CD8-positive, alpha-beta memory T cell (primary cell): ENCODE results near the gene TLR9. TPM values are rescaled to one million over a fixed set of nuclear protein-coding genes. Genes with fewer than 3 reads are reported as not detected.

Experiments
- CTCF ChIA-PET: fragments of 350-600 bp; sonication (Branson Sonifier 250); formaldehyde crosslinking; loops from one replicate; lab custom pipeline; 2021; ENCODE audit warnings: antibody characterized with exemption; lab: Charles Lee
- POLR2A ChIA-PET: fragments of 350-600 bp; sonication (Branson Sonifier 250); formaldehyde crosslinking; loops from one replicate; lab custom pipeline; 2021; ENCODE audit warnings: antibody characterized with exemption; lab: Charles Lee
- DNase-seq, 5 donors: peaks; one replicate each; pipeline versions ENCODE4 v3.0.0 to v3.0.0-alpha.2; 2020 to 2022; ENCODE audit warnings: mixed read lengths in 1 of 5
- H3K27ac ChIP-seq: one replicate; pipeline ENCODE4 v1.7.0; 2013; ENCODE audit warnings: low read depth, mild to moderate bottlenecking, low read length, moderate library complexity
- H3K27me3 ChIP-seq: 2 replicates; pipeline ENCODE4 v1.7.0; 2013; ENCODE audit warnings: low read length, mild to moderate bottlenecking; ENCODE audit not compliant: insufficient read depth, poor library complexity, severe bottlenecking
- H3K36me3 ChIP-seq: 2 replicates; pipeline ENCODE4 v1.7.0; 2013; ENCODE audit warnings: mild to moderate bottlenecking, low read length, moderate library complexity; ENCODE audit not compliant: insufficient read depth
- H3K4me1 ChIP-seq: 2 replicates; pipeline ENCODE4 v1.7.0; 2013; ENCODE audit warnings: mild to moderate bottlenecking, low read length, moderate library complexity; ENCODE audit not compliant: insufficient read depth
- H3K4me3 ChIP-seq: 2 replicates; pipeline ENCODE4 v1.7.0; 2013; ENCODE audit warnings: mild to moderate bottlenecking, low read length
- H3K9me3 ChIP-seq: 2 replicates; pipeline ENCODE4 v1.7.0; 2013; ENCODE audit warnings: mild to moderate bottlenecking, low read length
- H3K27ac Mint-ChIP-seq, 8 donors: one replicate each; pipeline ENCODE4 v1.8.0; 2020 to 2021; ENCODE audit warnings: mixed read lengths in 8 of 8, mild to moderate bottlenecking in 6 of 8, inconsistent platforms in 3 of 8, moderate library complexity in 3 of 8
- H3K27me3 Mint-ChIP-seq, 2 donors: one replicate each; pipeline ENCODE4 v1.8.0; 2020 to 2021; ENCODE audit warnings: mixed read lengths in 2 of 2, mild to moderate bottlenecking in 1 of 2, moderate library complexity in 1 of 2
- H3K36me3 Mint-ChIP-seq, 3 donors: one replicate each; pipeline ENCODE4 v1.8.0; 2020 to 2021; ENCODE audit warnings: mixed read lengths in 3 of 3, inconsistent platforms in 1 of 3, mild to moderate bottlenecking in 1 of 3
- H3K4me1 Mint-ChIP-seq, 3 donors: one replicate each; pipeline ENCODE4 v1.8.0; 2020 to 2021; ENCODE audit warnings: mixed read lengths in 3 of 3, inconsistent platforms in 1 of 3, mild to moderate bottlenecking in 1 of 3
- H3K4me3 Mint-ChIP-seq, 7 donors: one replicate each; pipeline ENCODE4 v1.8.0; 2020 to 2021; ENCODE audit warnings: mixed read lengths in 7 of 7, mild to moderate bottlenecking in 6 of 7, moderate library complexity in 4 of 7, inconsistent platforms in 2 of 7
- H3K9me3 Mint-ChIP-seq, 5 donors: one replicate each; pipeline ENCODE4 v1.8.0; 2020 to 2022; ENCODE audit warnings: mixed read lengths in 5 of 5, mild to moderate bottlenecking in 3 of 5, moderate library complexity in 2 of 5, inconsistent platforms in 1 of 5
- polyA plus RNA-seq: library from polyadenylated mRNA; unstranded; fragments of 300-500 nt; fragmentation: Illumina TruSeq; gene quantifications from one replicate; pipeline ENCODE4 v1.2.3, GENCODE V29; 2021
- total RNA-seq, 2 experiments: library from RNA; stranded (reverse); gene quantifications; one replicate each; pipeline ENCODE4 v1.2.3, GENCODE V29; 2021

The TLR9 gene
- total and polyA plus RNA-seq, 3 experiments from 2014 or later = 0.16 to 0.22 (median 0.16) TPM

DNA sequence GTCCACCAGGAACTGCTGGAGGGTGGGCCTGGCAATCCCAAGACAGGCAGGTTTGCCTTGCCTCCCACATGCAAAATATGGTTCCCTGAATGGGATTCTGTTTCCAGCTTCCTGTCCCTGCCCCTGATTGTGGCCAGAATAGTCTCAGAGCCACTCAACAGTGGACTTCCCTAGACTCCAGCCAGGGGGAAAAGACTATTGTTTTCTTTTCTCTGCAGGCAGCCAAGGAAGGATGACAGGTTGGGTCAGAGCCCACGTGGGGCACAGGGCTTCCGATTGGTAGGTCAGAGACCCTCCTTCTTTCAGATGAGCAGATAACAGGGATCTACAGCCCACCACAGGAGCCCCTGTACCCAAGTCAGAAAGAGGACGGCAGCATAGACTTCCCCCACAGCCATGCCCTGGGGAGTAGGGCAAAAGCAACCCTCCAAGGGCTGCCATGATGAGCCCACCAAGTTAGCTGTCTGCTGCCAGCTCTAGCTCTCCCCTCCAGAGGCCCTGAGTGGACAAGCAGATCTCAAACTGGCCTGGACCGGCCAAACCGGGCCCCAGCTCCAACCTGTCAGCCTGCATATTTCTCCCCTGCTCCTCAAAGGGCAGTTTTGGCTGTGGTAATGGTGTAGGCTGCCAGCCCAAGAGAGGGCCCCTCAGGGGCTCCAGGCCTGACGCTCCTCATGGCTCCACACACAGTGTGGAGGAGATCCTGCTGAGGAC is 6.4 kb downstream of the TLR9 start:
- H3K4me3 Mint-ChIP-seq = peak overlapping the region in 6 of 7 donors; percentile 65 to 85 (median 72)
- H3K4me1 Mint-ChIP-seq = peaks cover 76 to 90% (median 82%) of the 10 kb centered on the region in 3 donors
- Histone ChIP-seq H3K4me3 (no peak overlapping the region), H3K36me3 (no peaks in the 10 kb centered on the region), H3K27me3 (no peaks in the 10 kb centered on the region), H3K27ac (peak overlapping the region; percentile 39), H3K9me3 (no peaks in the 10 kb centered on the region), H3K4me1 (peaks cover 80% of the 10 kb centered on the region)
- H3K27ac Mint-ChIP-seq = peak overlapping the region; percentile 81 to 95 (median 88)
- CTCF ChIA-PET = interaction anchor here (0.6 to 9.2 kb wide), 20 partner anchors 8 to 229 kb away, joined by 3 to 111 read pairs (median 6); partner anchors contain the start of genes ALAS1 and TWF2
- POLR2A ChIA-PET = interaction anchor here (3.6 kb wide), 1 partner anchor 59 kb away, joined by 17 read pairs; the partner anchor contains the start of gene WDR82
- DNase-seq = no peak
- H3K9me3 Mint-ChIP-seq = no peaks in the 10 kb centered on the region
- H3K27me3 Mint-ChIP-seq = no peaks in the 10 kb centered on the region
- peaks cover 6 to 22% (median 9%) of the 10 kb centered on the region in 3 donors for H3K36me3 Mint-ChIP-seq

DNA sequence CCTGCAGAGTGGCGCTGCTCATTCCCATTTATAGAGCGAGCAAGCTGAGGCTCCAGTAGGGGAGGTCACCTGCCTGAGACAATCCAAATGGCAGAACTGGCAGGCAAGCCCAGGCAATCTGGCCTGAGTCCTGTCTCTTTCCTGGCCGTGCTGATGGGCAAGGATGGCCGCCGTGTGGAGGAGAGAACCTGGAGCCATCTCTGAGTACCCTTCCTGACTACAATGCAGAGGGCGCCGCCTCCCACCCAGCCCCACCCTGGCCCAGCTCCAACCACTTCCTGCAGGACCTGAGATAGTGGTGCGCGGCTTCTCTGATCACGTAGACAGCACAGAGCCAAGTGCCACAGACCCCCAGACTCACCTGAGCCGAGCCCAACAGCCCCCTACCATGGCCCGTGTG is 7.0 kb downstream of the TLR9 start:
- peak overlapping the region; percentile 23 for H3K4me3 ChIP-seq
- H3K9me3 Mint-ChIP-seq = no peaks in the 10 kb centered on the region

GRCh38 chr3:52218026-52218425 is 7.4 kb downstream of the TLR9 start:
- H3K9me3 ChIP-seq = no peaks in the 10 kb centered on the region
- H3K27me3 ChIP-seq = no peaks in the 10 kb centered on the region
- Mint-ChIP-seq H3K9me3 (no peaks in the 10 kb centered on the region), H3K4me1 (peaks cover 67 to 79% (median 76%) of the 10 kb centered on the region in 3 donors), H3K27ac (peak overlapping the region; percentile 83 to 95 (median 91)), H3K27me3 (no peaks in the 10 kb centered on the region), H3K36me3 (peaks cover 11 to 31% (median 17%) of the 10 kb centered on the region in 3 donors), H3K4me3 (peak overlapping the region; percentile 1 to 85 (median 70))
- peaks cover 69% of the 10 kb centered on the region for H3K4me1 ChIP-seq
- peaks cover 8% of the 10 kb centered on the region for H3K36me3 ChIP-seq
- POLR2A ChIA-PET = interaction anchor here (0.5 to 0.8 kb wide), 2 partner anchors 21 to 828 kb away, joined by 3 to 4 read pairs; partner anchors contain the start of gene SFMBT1
- no peak for DNase-seq
- H3K27ac ChIP-seq = peak overlapping the region; percentile 12
- peak overlapping the region; percentile 23 for H3K4me3 ChIP-seq
- CTCF ChIA-PET = interaction anchor here (1.1 to 9.2 kb wide), 6 partner anchors 9 to 231 kb away, joined by 3 to 111 read pairs (median 4); no protein-coding TSS in a partner anchor

More for the DNA sequence above, 7.0 kb downstream of the TLR9 start:
- Mint-ChIP-seq H3K27me3 (no peaks in the 10 kb centered on the region), H3K4me3 (peak overlapping the region; percentile 1 to 85 (median 70)), H3K4me1 (peaks cover 70 to 84% (median 79%) of the 10 kb centered on the region in 3 donors), H3K27ac (peak overlapping the region; percentile 83 to 95 (median 91)), H3K36me3 (peaks cover 10 to 28% (median 15%) of the 10 kb centered on the region in 3 donors)
- DNase-seq = peak in 3 of 5 donors; percentile 27 to 58 (median 31)
- Histone ChIP-seq H3K9me3 (no peaks in the 10 kb centered on the region), H3K36me3 (peaks cover 4% of the 10 kb centered on the region), H3K27me3 (no peaks in the 10 kb centered on the region), H3K4me1 (peaks cover 73% of the 10 kb centered on the region), H3K27ac (peak overlapping the region; percentile 39)
- CTCF ChIA-PET = interaction anchor here (1.1 to 9.2 kb wide), 7 partner anchors 9 to 230 kb away, joined by 3 to 111 read pairs (median 3); no protein-coding TSS in a partner anchor
- POLR2A ChIA-PET = interaction anchor here (0.5 to 0.8 kb wide), 2 partner anchors 21 to 828 kb away, joined by 3 to 4 read pairs; partner anchors contain the start of gene SFMBT1

DNA sequence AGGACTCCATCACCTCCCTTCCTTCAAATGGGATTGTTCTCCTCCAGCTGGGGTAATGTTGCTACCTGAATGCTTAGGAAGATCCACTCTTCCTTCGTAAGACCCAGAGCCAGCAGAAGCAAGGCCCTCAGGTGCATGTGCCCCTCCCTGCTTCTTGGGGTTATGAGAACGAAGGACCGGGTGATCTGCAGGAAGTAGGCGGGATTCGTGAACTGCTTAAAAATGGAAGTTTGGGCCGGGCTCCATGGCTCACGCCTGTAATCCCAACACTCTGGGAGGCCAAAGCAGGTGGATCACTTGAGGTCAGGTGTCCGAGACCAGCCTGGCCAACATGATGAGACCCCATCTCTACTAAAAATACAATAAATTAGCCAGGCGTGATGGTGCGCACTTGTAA is 8.0 kb downstream of the TLR9 start:
- H3K4me3 ChIP-seq = peak overlapping the region; percentile 24
- H3K27me3 Mint-ChIP-seq = no peaks in the 10 kb centered on the region
- no peak for DNase-seq
- no peaks in the 10 kb centered on the region for H3K9me3 ChIP-seq
- no peaks in the 10 kb centered on the region for H3K9me3 Mint-ChIP-seq
- CTCF ChIA-PET = interaction anchor here (1.1 to 9.2 kb wide), 5 partner anchors 10 to 221 kb away, joined by 3 to 111 read pairs (median 6); no protein-coding TSS in a partner anchor
- H3K4me1 ChIP-seq = peaks cover 63% of the 10 kb centered on the region
- peaks cover 12% of the 10 kb centered on the region for H3K36me3 ChIP-seq
- peak overlapping the region; percentile 83 to 95 (median 91) for H3K27ac Mint-ChIP-seq
- POLR2A ChIA-PET = interaction anchor here (0.8 to 1.0 kb wide), 2 partner anchors 9 to 28 kb away, joined by 3 read pairs; partner anchors contain the start of gene PPM1M
- peaks cover 61 to 73% (median 71%) of the 10 kb centered on the region in 3 donors for H3K4me1 Mint-ChIP-seq
- H3K27me3 ChIP-seq = no peaks in the 10 kb centered on the region
- H3K36me3 Mint-ChIP-seq = peaks cover 11 to 37% (median 21%) of the 10 kb centered on the region in 3 donors
- H3K27ac ChIP-seq = no peak overlapping the region
- peak overlapping the region; percentile 1 to 85 (median 70) for H3K4me3 Mint-ChIP-seq

- peak overlapping the region; percentile 83 to 95 (median 92) for H3K27ac Mint-ChIP-seq
- peaks cover 55 to 67% (median 65%) of the 10 kb centered on the region in 3 donors for H3K4me1 Mint-ChIP-seq
- peak overlapping the region; percentile 1 to 85 (median 70) for H3K4me3 Mint-ChIP-seq
- no peaks in the 10 kb centered on the region for H3K9me3 Mint-ChIP-seq
- ChIA-PET CTCF (interaction anchor here (1.0 to 9.2 kb wide), 5 partner anchors 10 to 122 kb away, joined by 3 to 111 read pairs (median 6); no protein-coding TSS in a partner anchor), POLR2A (interaction anchor here (0.8 to 1.0 kb wide), 2 partner anchors 8 to 28 kb away, joined by 3 read pairs; partner anchors contain the start of gene PPM1M)
- Histone ChIP-seq H3K4me3 (peak overlapping the region; percentile 24), H3K27ac (no peak overlapping the region), H3K36me3 (peaks cover 17% of the 10 kb centered on the region), H3K4me1 (peaks cover 57% of the 10 kb centered on the region), H3K9me3 (no peaks in the 10 kb centered on the region), H3K27me3 (no peaks in the 10 kb centered on the region)
- peak in 3 of 5 donors; percentile 40 to 72 (median 42) for DNase-seq
- peaks cover 15 to 43% (median 26%) of the 10 kb centered on the region in 3 donors for H3K36me3 Mint-ChIP-seq
- H3K27me3 Mint-ChIP-seq = no peaks in the 10 kb centered on the region
These were observed 8.6 kb downstream of the TLR9 start for GRCh38 chr3:52216585-52217408.

GRCh38 chr3:52215351-52215750 is 10.1 kb downstream of the TLR9 start:
- POLR2A ChIA-PET = no interaction called here
- CTCF ChIA-PET = interaction anchor here (9.2 kb wide), 1 partner anchor 15 kb away, joined by 106 read pairs; no protein-coding TSS in a partner anchor
- Histone ChIP-seq H3K36me3 (peaks cover 31% of the 10 kb centered on the region), H3K4me1 (peaks cover 42% of the 10 kb centered on the region), H3K27ac (no peak overlapping the region), H3K4me3 (no peak overlapping the region), H3K9me3 (no peaks in the 10 kb centered on the region), H3K27me3 (no peaks in the 10 kb centered on the region)
- H3K27me3 Mint-ChIP-seq = no peaks in the 10 kb centered on the region
- H3K27ac Mint-ChIP-seq = peak overlapping the region; percentile 15 to 95 (median 82)
- no peak overlapping the region for H3K4me3 Mint-ChIP-seq
- H3K9me3 Mint-ChIP-seq = no peaks in the 10 kb centered on the region
- peaks cover 15 to 57% (median 26%) of the 10 kb centered on the region in 3 donors for H3K36me3 Mint-ChIP-seq
- peaks cover 46 to 54% (median 53%) of the 10 kb centered on the region in 3 donors for H3K4me1 Mint-ChIP-seq
- no peak for DNase-seq

DNA sequence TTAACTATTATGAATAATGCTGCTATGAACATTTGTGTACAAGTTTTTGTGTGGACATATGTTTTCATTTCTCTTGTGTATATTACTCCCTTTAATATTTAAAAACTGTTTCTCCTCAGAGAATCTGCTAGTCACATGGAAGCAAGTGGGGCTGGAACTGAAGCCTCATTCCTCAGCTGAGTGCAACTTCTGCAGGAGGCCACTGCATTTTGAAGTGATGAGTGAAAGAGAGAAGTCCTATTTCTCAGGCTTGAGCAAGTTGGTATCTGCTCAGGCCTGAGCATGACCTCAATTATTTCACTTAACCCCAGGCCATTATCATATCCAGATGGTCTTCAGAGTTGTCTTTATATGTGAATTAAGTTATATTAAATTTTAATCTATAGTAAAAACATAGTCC is 11.5 kb downstream of the TLR9 start:
- Mint-ChIP-seq H3K36me3 (peaks cover 15 to 72% (median 29%) of the 10 kb centered on the region in 3 donors), H3K27ac (peak overlapping the region in 4 of 8 donors; percentile 49 to 88 (median 67)), H3K4me1 (peaks cover 34 to 40% (median 38%) of the 10 kb centered on the region in 3 donors), H3K4me3 (no peak overlapping the region), H3K9me3 (no peaks in the 10 kb centered on the region), H3K27me3 (no peaks in the 10 kb centered on the region)
- ChIA-PET POLR2A (no interaction called here), CTCF (no interaction called here)
- peaks cover 28% of the 10 kb centered on the region for H3K4me1 ChIP-seq
- H3K27ac ChIP-seq = no peak overlapping the region
- no peaks in the 10 kb centered on the region for H3K9me3 ChIP-seq
- H3K27me3 ChIP-seq = no peaks in the 10 kb centered on the region
- H3K4me3 ChIP-seq = no peak overlapping the region
- no peak for DNase-seq
- peaks cover 44% of the 10 kb centered on the region for H3K36me3 ChIP-seq
